HG03060 (cell line): ENCODE measurements around the gene EVPL.
"Not testable (repeated sequence)": the region's sequence is repeated elsewhere in the genome, so short reads cannot be mapped to it uniquely, and the experiment has no call there.

ENCODE experiments used
- ATAC-seq: cut with Tn5 transposase; IDR thresholded peaks from one replicate; pipeline ENCODE4 v1.9.1; 2021; ENCODE audit warnings: low read depth, moderate number of reproducible peaks; ENCODE audit not compliant: unreplicated experiment

The EVPL gene

GRCh38 chr17:76048711-76049110 lies 21.6 kb upstream of the EVPL start:
- ATAC-seq: no peak

DNA sequence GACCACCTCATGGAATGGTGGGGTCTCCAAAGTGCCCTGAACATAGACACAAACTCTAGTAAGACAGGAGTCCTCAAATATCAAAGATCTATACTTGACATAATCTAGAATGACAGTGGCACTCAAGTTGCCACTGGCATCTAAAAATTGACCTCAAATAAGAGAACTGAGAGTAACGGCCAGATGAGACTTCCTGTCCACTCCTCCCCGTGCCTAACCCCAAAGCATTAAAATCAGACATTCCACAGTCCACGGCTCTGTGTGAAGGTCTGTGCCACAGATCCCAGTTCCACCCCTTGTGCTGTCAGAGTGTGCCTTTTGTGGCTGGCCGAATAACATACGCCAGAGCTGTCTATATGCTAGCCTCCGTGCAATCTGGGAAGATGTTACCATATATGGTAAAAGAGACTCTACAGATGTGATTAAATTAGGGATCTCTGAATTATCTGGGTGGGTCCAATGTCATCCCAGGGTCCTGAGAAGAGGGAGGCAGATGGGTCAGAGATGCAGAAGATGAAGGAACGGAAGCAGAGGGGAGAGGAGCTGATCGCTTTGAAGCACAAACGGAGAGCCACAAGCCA lies 21.0 kb upstream of the EVPL start:
- no peak for ATAC-seq

DNA sequence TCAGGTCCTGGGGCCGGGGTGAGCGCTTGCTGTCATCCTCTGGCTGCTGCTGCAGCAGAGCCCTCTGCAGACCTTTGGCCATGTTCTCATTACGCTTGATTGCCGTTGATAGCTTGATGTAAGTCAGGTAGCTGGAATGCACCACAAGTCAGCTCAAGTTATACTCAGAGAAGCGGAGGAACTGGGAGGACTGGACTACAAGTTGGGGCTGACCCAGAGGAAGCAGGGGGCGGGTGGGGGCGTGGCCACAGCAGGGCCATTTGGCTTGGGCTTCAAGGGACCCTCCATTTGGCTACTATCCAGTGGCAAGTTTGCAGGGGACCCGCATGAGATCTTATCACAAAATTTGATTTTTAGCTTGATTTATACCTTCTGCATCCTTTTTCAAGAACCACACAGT lies 19.0 kb upstream of the EVPL start:
- no peak for ATAC-seq

DNA sequence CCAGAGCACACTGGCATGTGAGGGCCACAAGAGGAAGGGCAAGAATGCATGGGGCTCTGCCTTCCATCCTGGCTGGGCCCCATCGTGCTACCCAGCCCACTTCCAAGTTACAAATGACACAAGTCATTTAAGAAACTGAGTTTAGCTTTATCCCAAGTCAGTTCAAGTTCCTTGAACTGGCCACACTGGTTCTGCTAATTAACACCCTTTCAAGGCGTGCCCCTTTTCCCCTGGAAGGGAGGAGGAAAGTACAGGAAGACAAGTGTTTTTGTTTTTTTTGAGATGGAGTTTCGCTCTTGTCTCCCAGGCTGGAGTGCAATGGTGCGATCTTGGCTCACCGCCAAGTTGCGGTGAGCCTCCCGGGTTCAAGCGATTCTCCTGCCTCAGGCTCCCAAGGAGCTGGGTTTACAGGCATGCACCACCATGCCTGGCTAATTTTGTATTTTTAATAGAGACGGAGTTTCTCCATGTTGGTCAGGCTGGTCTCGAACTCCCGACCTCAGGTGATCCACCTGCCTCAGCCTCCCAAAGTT lies 17.4 kb upstream of the EVPL start:
- ATAC-seq: not testable (repeated sequence)

- not testable (repeated sequence) for ATAC-seq
These were observed 15.8 kb upstream of the EVPL start for GRCh38 chr17:76042868-76043267.

GRCh38 chr17:76040376-76040775 lies 13.3 kb upstream of the EVPL start:
- ATAC-seq: no peak

DNA sequence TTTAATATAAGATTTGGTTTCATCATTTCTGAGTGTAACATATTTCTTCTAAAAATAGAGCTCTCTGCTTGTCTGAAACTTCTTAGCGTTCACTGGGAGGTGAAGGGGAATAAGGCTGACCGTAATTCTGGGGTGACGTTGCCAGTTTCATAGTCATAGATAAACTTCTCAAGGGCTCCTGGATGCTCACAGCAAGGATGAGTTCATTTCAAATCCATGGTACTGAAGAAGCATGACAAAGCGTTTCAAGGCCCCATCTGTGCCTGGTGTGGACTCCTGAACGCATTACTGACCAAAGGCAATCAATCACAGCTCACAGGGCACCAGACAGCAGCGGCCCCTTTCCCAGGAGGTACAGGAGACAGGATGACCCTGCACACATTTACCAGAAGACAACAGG lies 12.0 kb upstream of the EVPL start:
- ATAC-seq: no peak

DNA sequence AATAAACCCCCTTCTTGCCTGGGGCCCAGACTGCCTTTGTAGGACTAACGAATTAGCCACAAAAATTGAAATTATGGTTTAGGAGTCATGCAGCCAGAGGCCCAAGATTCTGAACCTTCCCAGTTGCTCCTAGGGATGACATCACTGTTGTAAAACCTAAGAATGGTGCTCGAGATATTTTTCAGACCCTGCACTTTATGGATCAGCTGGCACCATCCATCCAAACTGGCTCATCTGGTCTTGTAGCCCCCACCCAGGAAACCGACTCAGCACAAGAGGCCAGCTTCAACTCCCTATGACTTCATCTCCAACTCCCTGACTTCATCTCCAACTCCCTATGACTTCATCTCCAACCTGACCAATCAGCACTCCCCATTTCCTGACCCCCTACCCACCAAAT lies 10.9 kb upstream of the EVPL start:
- ATAC-seq: no peak

DNA sequence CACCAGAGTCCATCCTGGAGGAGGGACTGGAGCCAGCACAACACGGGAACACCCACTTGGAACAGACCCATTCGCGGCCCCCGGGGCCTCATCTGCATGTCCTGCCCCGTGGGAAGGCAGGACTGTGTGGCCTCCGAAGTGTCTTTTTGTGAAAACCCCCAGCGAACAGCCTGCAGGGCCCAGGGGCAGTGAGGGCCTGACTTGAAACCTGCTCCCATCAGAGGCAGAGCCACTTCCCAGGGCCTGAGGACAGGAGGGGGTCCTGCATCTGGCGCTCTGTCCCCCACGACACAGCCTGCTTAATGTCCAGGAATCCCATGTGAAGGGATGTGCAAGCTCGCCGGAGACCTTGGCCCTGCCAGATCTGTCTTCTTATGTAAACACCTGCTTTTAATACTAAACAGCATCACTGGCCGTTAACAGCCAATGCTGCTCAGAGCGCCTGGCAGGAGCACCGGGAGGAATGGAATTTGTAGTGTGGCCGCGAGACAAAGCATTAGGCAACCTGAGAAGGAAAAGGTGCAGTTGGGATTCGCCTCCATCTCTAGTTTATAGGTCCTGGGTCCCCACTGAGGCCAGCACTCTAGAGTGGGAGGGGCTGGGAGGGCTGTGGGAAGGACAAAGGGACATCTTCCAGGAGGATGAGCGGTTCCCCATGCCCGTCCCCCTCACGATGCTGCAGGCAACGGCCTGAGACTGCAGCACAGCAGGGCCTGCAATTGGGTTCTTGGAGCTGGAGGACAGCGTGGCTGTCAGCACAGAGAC lies 9.6 kb upstream of the EVPL start:
- ATAC-seq: no peak

DNA sequence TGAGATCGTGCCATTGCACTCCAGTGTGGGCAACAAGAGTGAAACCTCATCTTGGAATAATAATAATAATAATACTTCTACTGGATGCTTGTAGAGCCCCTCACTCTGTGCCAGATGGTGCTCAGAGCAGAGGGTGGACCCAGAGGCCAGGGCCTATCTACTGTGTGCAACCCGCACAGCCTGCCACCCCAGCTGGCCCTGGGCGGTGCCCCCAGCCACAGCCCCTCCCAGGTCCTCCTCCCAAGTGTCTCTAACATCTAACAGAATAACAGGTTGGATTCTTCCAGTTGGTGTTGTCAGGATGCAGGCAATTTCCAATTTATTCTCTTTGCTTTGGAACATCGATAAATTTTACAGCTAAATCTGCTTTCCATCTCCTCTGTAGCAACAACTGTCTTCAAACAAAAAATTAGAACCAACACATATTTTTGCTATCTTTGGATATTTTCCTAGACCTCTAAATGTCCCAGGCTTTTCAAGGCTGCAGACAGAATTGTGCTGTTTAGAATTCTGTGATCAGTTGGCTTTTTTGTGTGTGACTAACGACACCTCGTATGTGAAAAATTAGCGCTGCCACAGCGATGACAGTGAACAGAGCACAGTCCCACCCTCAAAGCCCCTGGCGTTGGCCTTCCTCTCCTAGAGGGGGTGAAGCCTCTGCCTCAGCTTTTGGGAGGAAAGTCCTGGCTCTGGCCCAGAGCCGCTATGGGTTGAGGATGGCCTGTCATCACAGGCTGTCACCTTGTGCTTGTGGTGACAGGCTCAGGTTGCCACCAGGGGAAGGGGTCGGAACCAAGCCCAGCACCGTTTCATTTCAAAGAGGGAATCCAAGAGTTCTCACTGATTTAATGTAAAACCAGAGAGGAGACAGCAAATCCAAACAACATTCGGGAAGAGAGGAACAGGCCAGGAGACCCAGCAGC lies 7.6 kb upstream of the EVPL start:
- no peak for ATAC-seq

DNA sequence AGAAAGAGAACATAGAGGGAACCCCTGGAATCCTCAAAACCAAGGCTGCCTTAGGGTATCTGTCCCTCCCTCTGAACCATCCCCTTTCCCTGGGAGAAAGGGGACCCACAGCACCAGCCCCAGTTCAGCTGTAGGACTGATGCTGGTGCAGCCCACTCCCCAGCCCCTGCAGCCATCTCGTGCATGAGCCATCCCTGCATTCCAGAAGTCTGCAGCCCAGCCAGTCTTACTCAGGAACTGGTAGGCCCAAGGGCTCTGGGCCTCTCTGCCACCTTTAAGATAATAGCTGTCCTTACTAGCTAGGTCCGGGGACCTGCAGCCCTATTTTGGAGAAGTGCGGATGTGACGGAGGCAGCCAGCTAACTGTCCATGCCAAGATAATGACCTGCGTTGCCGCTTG lies 6.0 kb upstream of the EVPL start:
- no peak for ATAC-seq

GRCh38 chr17:76032780-76033108 lies 5.6 kb upstream of the EVPL start:
- no peak for ATAC-seq

- ATAC-seq: no peak
These were observed 5.1 kb upstream of the EVPL start for GRCh38 chr17:76032073-76032779.

GRCh38 chr17:76026714-76027158 lies 370 bp downstream of the EVPL start:
- ATAC-seq: no peak

DNA sequence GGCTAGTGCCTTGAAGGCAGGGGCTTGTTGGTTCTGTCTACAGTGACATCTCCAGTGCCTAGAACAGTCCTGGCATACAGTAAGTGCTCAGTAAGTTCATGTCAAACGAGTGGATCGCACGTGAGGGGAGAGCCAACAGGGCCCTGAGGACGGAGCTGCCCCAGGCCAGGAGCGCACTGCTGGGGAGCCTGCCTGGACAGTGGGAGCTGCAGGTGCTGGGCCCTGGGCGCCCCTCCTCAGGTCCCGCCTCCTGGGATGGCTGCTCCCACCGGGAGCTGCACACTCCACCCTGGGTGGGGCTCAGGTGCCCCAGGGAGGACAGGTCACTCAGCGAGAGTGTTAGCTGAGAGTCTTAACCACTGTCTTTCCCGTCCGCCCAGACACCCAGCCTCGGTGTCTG lies 1.8 kb downstream of the EVPL start:
- no peak for ATAC-seq

GRCh38 chr17:76024353-76024752 lies 2.8 kb downstream of the EVPL start:
- ATAC-seq: no peak

- ATAC-seq: no peak
These were observed 3.2 kb downstream of the EVPL start for GRCh38 chr17:76023900-76024237.

DNA sequence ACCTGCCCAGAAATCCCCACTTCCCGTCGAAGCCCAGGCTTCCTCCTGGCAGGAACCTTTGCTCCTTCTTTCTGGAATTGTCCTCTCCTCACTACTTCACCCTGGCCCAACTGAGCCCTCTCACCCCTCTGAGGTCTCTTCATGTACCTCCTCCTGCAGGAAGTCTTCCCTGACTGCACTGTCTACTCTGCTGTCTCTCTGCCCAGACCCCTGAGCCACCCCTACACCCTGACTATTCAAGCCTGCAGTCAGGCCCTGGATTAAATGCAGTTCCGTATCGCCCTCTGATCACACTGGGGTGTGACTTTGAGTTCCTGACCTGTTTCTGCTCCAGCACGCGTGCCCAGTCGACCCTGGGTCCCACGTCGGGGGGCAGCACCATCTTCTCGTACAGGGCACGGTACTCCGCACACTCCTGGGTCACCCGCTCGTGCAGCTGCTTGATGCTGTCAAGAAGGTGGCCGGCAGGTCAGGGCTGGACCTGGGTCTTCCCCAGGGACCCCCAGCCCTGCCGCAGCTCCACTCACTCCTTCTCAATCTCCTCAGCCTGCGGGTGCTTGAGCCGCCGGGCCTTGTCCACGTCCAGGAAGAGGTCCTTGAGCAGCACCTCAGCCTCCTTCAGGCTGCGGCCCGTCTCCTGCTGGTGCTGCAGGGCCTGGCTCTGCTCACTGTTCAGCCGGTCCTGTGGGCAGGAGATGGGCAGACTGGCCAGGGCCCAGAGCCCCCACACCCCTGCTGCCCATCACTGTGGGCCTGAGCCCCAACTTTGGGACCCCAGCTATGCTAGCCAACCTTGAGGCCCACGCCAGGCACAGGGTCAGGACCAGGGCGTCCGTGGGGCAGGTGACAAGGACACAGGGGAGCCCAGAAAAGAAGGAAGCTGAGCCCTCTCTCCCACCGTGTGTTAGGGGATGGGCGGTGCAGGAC lies 3.9 kb downstream of the EVPL start:
- ATAC-seq: no peak

GRCh38 chr17:76022285-76022684 lies 4.8 kb downstream of the EVPL start:
- ATAC-seq: no peak
